NCI-H510A (cell line): ENCODE measurements around the gene F8.

Source experiments
- DNase-seq: peaks from one replicate; lab custom pipeline; 2025; lab: John Stamatoyannopoulos, UW

The F8 gene

GRCh38 chrX:154813801-154814200 is 208.7 kb downstream of the F8 start:
- no peak for DNase-seq

- DNase-seq, result no peak
Observed at GRCh38 chrX:154812341-154813101, 210.0 kb downstream of the F8 start.

GRCh38 chrX:154809939-154810665 is 212.4 kb downstream of the F8 start:
- DNase-seq, result no peak

- DNase-seq, result no peak
Observed at GRCh38 chrX:154806837-154807501, 215.6 kb downstream of the F8 start.

- DNase-seq, result no peak
Observed at GRCh38 chrX:154805696-154806091, 216.8 kb downstream of the F8 start.

- DNase-seq, result no peak
Observed at GRCh38 chrX:154804957-154805695, 217.4 kb downstream of the F8 start, which contains the start of gene MPP1. MPP1 (minus strand) TSS chrX:154805485; CDS start chrX:154805373, 112 bp downstream.

GRCh38 chrX:154804261-154804956 is 218.1 kb downstream of the F8 start:
- no peak for DNase-seq

- DNase-seq, result no peak
Observed at GRCh38 chrX:154802947-154803346, 219.6 kb downstream of the F8 start.

GRCh38 chrX:154800478-154801210 is 221.9 kb downstream of the F8 start:
- no peak for DNase-seq

GRCh38 chrX:154799556-154800348 is 222.8 kb downstream of the F8 start:
- peak; percentile 77 for DNase-seq

- no peak for DNase-seq
Observed at GRCh38 chrX:154797006-154797405, 225.5 kb downstream of the F8 start.

- DNase-seq, result no peak
Observed at GRCh38 chrX:154795016-154795415, 227.5 kb downstream of the F8 start.

GRCh38 chrX:154793084-154793795 is 229.3 kb downstream of the F8 start:
- DNase-seq, result no peak

GRCh38 chrX:154791939-154792338 is 230.6 kb downstream of the F8 start:
- no peak for DNase-seq

GRCh38 chrX:154791467-154791866 is 231.1 kb downstream of the F8 start:
- no peak for DNase-seq
